ENCODE measurements around the gene NT5DC1.

- TF ChIP-seq, protein P1, sequence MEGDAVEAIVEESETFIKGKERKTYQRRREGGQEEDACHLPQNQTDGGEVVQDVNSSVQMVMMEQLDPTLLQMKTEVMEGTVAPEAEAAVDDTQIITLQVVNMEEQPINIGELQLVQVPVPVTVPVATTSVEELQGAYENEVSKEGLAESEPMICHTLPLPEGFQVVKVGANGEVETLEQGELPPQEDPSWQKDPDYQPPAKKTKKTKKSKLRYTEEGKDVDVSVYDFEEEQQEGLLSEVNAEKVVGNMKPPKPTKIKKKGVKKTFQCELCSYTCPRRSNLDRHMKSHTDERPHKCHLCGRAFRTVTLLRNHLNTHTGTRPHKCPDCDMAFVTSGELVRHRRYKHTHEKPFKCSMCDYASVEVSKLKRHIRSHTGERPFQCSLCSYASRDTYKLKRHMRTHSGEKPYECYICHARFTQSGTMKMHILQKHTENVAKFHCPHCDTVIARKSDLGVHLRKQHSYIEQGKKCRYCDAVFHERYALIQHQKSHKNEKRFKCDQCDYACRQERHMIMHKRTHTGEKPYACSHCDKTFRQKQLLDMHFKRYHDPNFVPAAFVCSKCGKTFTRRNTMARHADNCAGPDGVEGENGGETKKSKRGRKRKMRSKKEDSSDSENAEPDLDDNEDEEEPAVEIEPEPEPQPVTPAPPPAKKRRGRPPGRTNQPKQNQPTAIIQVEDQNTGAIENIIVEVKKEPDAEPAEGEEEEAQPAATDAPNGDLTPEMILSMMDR (IDR thresholded peaks at IDR 0.05) = no peak
- no peak for TF ChIP-seq POLR2A (IDR thresholded peaks at IDR 0.05)
Measured at GRCh38 chr6:116229287-116229913, 128.7 kb downstream of the NT5DC1 start.
